Measurements from ENCODE around the gene TMC7.
"Not testable (repeated sequence)": the region's sequence is repeated elsewhere in the genome, so short reads cannot be mapped to it uniquely, and the experiment has no call there.

The TMC7 gene

GRCh38 chr16:18975109-18975508, 8.6 kb upstream of the TMC7 start:
- in situ Hi-C loops (cut with MboI; ENCODE audit: low sequenced_read_pairs) = no loop called here

DNA sequence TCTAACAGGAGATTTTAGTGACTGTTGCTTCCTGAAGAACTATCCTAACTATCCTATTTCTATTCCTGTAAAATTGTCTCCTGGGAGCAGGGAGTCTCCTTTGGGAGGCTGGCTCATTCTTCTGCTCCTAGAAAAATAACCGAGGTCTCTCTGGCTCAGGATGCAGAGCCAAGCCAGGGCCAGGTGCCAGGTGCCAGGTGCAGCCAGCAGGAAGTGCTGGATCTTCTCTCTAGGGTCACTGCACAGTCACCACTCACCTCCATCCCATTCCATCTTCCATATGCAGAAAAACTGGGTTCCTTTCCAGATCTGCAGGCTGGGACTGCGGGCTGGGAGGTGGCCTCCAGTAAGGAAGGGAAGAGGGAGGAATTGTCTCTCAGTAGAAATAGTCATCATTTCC, 3.8 kb upstream of the TMC7 start:
- in situ Hi-C loops (cut with MboI; ENCODE audit: low sequenced_read_pairs) = no loop called here

GRCh38 chr16:18984435-18985005, 786 bp downstream of the TMC7 start:
- in situ Hi-C loops (cut with MboI; ENCODE audit: low sequenced_read_pairs) = no loop called here

DNA sequence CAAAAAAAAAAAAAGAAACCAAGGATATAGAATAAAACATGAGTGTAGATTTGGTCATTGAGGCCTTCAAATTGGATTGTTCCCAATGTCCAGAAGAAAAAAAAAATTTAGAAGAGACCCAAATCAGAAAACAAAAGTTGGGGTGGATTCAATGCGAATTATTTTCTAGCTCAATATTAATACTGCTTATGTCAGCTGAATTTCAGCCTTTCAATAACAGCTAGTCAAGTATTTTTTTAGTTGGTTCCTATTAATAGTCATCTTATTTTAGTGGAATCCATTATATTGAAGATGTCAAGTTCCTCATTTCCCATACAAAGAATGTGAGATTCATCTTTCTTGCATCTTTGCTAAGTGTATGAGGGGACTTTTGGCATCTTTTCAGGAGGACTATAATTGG, 1.5 kb downstream of the TMC7 start:
- in situ Hi-C loops (cut with MboI; ENCODE audit: low sequenced_read_pairs) = not testable (repeated sequence)

- in situ Hi-C loops (cut with MboI; ENCODE audit: low sequenced_read_pairs) = not testable (repeated sequence)
Measured at GRCh38 chr16:18991731-18992130, 8.0 kb downstream of the TMC7 start.

DNA sequence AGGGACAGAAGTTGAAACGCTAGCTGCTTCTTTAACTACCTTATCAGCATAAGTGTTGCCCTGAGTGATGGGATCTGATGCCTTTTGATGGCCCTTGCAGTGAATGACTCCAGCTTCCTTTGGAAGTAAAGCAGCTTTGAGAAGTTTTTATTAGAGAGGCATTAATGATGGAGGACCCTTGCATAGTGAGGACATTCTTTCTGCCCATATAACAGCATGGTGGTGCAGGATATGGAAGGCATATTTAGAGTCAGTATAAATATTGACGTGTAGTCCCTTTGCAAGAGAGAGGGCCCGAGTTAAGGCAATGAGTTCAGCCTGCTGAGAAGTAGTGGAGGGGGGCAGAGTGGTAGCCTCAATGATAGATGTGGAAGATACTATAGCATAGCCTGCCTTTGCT, 9.8 kb downstream of the TMC7 start:
- in situ Hi-C loops (cut with MboI; ENCODE audit: low sequenced_read_pairs) = not testable (repeated sequence)

- in situ Hi-C loops (cut with MboI; ENCODE audit: low sequenced_read_pairs) = not testable (repeated sequence)
Measured at GRCh38 chr16:18994181-18994580, 10.4 kb downstream of the TMC7 start.

- in situ Hi-C loops (cut with MboI; ENCODE audit: low sequenced_read_pairs) = not testable (repeated sequence)
Measured at GRCh38 chr16:18995406-18995805, 11.7 kb downstream of the TMC7 start.

GRCh38 chr16:18996536-18996935, 12.8 kb downstream of the TMC7 start:
- in situ Hi-C loops (cut with MboI; ENCODE audit: low sequenced_read_pairs) = not testable (repeated sequence)

- in situ Hi-C loops (cut with MboI; ENCODE audit: low sequenced_read_pairs) = not testable (repeated sequence)
Measured at GRCh38 chr16:18997001-18997400, 13.3 kb downstream of the TMC7 start.

- in situ Hi-C loops (cut with MboI; ENCODE audit: low sequenced_read_pairs) = no loop called here
Measured at GRCh38 chr16:18999045-18999393, 15.3 kb downstream of the TMC7 start.

- in situ Hi-C loops (cut with MboI; ENCODE audit: low sequenced_read_pairs) = no loop called here
Measured at GRCh38 chr16:19001788-19002187, 18.1 kb downstream of the TMC7 start.

- in situ Hi-C loops (cut with MboI; ENCODE audit: low sequenced_read_pairs) = no loop called here
Measured at GRCh38 chr16:19003935-19004334, 20.2 kb downstream of the TMC7 start.

DNA sequence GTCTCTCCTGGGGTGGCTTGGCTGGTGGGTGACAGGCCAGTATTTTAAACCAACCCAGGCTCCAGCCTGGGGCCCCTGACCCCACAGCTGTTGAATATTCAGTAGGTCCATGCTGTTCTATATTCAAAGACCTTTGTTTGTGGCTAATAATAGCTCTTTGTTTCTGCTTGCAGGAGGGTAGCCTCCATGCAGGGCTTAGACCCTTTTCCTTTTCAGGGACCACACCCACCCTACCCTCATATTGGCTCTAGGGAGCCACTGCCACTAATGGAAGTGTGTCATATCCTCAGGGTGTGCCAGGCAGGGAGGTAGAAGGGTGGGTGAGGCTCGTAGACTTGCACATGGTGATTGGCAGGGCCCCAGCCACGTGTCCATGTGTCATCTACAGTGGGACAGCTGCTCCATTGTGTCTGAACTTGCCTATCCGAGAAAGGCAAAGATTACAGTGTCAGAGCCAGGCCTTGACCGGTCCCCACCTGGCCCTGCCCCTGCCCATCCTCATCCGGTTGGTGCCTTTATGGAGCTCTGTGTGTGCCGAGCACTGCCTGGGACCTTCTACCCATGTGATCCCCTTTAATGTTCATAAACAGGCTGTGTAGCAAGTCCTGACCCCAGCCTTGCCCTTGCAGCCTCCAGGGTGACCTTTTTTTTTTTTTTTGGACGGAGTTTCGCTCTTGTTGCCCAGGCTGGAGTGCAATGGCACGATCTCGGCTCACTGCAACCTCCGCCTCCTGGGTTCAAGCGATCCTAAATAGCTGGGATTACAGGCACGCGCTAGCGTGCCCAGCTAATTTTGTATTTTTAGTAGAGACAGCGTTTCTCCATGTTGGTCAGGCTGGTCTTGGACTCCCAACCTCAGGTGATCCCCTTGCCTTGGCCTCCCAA, 22.1 kb downstream of the TMC7 start:
- in situ Hi-C loops (cut with MboI; ENCODE audit: low sequenced_read_pairs) = no loop called here

- in situ Hi-C loops (cut with MboI; ENCODE audit: low sequenced_read_pairs) = no loop called here
Measured at GRCh38 chr16:19006446-19007315, 22.9 kb downstream of the TMC7 start.

- in situ Hi-C loops (cut with MboI; ENCODE audit: low sequenced_read_pairs) = no loop called here
Measured at GRCh38 chr16:19008245-19009169, 24.8 kb downstream of the TMC7 start.

GRCh38 chr16:19011169-19011731, 27.5 kb downstream of the TMC7 start:
- in situ Hi-C loops (cut with MboI; ENCODE audit: low sequenced_read_pairs) = no loop called here

- in situ Hi-C loops (cut with MboI; ENCODE audit: low sequenced_read_pairs) = no loop called here
Measured at GRCh38 chr16:19014461-19014860, 30.7 kb downstream of the TMC7 start.

- in situ Hi-C loops (cut with MboI; ENCODE audit: low sequenced_read_pairs) = no loop called here
Measured at GRCh38 chr16:19017179-19017578, 33.4 kb downstream of the TMC7 start.

GRCh38 chr16:19020689-19021088, 37.0 kb downstream of the TMC7 start:
- in situ Hi-C loops (cut with MboI; ENCODE audit: low sequenced_read_pairs) = no loop called here
